ENCODE results near the gene CREB3L2.

- no peak for TF ChIP-seq CTCF (conservative IDR thresholded peaks at IDR 0.05)
- no peak for TF ChIP-seq EZH2 (IDR thresholded peaks at IDR 0.05; ENCODE audit: low read depth)
Observed at GRCh38 chr7:137975768-137976167, 26.1 kb downstream of the CREB3L2 start.

Measured in PC-9 (cell line).